ENCODE data around the gene CMTM1. TPM values are rescaled to one million over a fixed set of nuclear protein-coding genes. Genes with fewer than 3 reads are reported as not detected.
A peak's percentile ranks its signal among the peaks of the same experiment; 100 is the strongest.

Gene CMTM1
- total RNA-seq, 2 donors from 2014 or later: not detected

GRCh38 chr16:66618588-66619375 lies 52.5 kb downstream of the CMTM1 start:
- ATAC-seq: no peak
- peak in 1 of 4 donors; percentile 30 for DNase-seq

GRCh38 chr16:66619534-66620428 lies 53.5 kb downstream of the CMTM1 start:
- Histone ChIP-seq H3K27me3 (no peaks in the 10 kb centered on the region), H3K36me3 (replicated peaks in 1 of 2; ENCODE audit: insufficient read depth in 1 of 2, low read depth in 2 of 2) (peaks cover 0 to 6% of the 10 kb centered on the region in 2 donors), H3K27ac (no peak overlapping the region), H3K4me1 (peaks cover 9% of the 10 kb centered on the region), H3K9me3 (no peaks in the 10 kb centered on the region), H3K4me3 (no peak overlapping the region)
- no peak for DNase-seq
- no peak for TF ChIP-seq CTCF (IDR thresholded peaks at IDR 0.05)
- no peak for TF ChIP-seq POLR2A (IDR thresholded peaks at IDR 0.05)
- WGBS, 2 donors: 81 to 86% methylated on average over 12 of the region's 12 CpGs
- intact Hi-C loops (cut with DNase I): no loop called here
- ATAC-seq: no peak

More at GRCh38 chr16:66618588-66619375, 52.5 kb downstream of the CMTM1 start:
- Histone ChIP-seq H3K27me3 (no peaks in the 10 kb centered on the region), H3K36me3 (replicated peaks in 1 of 2; ENCODE audit: insufficient read depth in 1 of 2, low read depth in 2 of 2) (peaks cover 0 to 7% of the 10 kb centered on the region in 2 donors), H3K9me3 (no peaks in the 10 kb centered on the region), H3K27ac (no peak overlapping the region), H3K4me3 (no peak overlapping the region), H3K4me1 (peaks cover 9% of the 10 kb centered on the region)
- TF ChIP-seq POLR2A (IDR thresholded peaks at IDR 0.05): no peak
- no peak for TF ChIP-seq CTCF (IDR thresholded peaks at IDR 0.05)
- WGBS, 2 donors: 80 to 88% methylated on average over 10 of the region's 10 CpGs
- intact Hi-C loops (cut with DNase I): no loop called here

GRCh38 chr16:66620429-66620795 lies 54.2 kb downstream of the CMTM1 start:
- peaks cover 0 to 5% of the 10 kb centered on the region in 2 donors for H3K36me3 ChIP-seq (replicated peaks in 1 of 2; ENCODE audit: insufficient read depth in 1 of 2, low read depth in 2 of 2)
- TF ChIP-seq CTCF (IDR thresholded peaks at IDR 0.05) (no peak), POLR2A (IDR thresholded peaks at IDR 0.05) (no peak)
- no peak overlapping the region for H3K4me3 ChIP-seq
- no peak for DNase-seq
- no peak for ATAC-seq
- intact Hi-C loops (cut with DNase I): no loop called here
- no peak overlapping the region for H3K27ac ChIP-seq
- no peaks in the 10 kb centered on the region for H3K27me3 ChIP-seq
- H3K9me3 ChIP-seq: no peaks in the 10 kb centered on the region
- H3K4me1 ChIP-seq: peaks cover 9% of the 10 kb centered on the region
- WGBS, 2 donors: 87% methylated on average over 8 of the region's 8 CpGs

- Histone ChIP-seq H3K27ac (no peak overlapping the region), H3K27me3 (no peaks in the 10 kb centered on the region), H3K36me3 (replicated peaks in 1 of 2; ENCODE audit: insufficient read depth in 1 of 2, low read depth in 2 of 2) (peaks cover 0 to 4% of the 10 kb centered on the region in 2 donors), H3K4me3 (no peak overlapping the region), H3K4me1 (peaks cover 9% of the 10 kb centered on the region), H3K9me3 (no peaks in the 10 kb centered on the region)
- WGBS, 2 donors: 94 to 95% methylated on average over 14 of the region's 14 CpGs
- TF ChIP-seq CTCF (IDR thresholded peaks at IDR 0.05): no peak
- no peak for TF ChIP-seq POLR2A (IDR thresholded peaks at IDR 0.05)
- DNase-seq (no peak), ATAC-seq (no peak)
- intact Hi-C loops (cut with DNase I): no loop called here
Measured at GRCh38 chr16:66621973-66622372, 55.7 kb downstream of the CMTM1 start.
